ENCODE measurements around the gene KCNH6.

DNA sequence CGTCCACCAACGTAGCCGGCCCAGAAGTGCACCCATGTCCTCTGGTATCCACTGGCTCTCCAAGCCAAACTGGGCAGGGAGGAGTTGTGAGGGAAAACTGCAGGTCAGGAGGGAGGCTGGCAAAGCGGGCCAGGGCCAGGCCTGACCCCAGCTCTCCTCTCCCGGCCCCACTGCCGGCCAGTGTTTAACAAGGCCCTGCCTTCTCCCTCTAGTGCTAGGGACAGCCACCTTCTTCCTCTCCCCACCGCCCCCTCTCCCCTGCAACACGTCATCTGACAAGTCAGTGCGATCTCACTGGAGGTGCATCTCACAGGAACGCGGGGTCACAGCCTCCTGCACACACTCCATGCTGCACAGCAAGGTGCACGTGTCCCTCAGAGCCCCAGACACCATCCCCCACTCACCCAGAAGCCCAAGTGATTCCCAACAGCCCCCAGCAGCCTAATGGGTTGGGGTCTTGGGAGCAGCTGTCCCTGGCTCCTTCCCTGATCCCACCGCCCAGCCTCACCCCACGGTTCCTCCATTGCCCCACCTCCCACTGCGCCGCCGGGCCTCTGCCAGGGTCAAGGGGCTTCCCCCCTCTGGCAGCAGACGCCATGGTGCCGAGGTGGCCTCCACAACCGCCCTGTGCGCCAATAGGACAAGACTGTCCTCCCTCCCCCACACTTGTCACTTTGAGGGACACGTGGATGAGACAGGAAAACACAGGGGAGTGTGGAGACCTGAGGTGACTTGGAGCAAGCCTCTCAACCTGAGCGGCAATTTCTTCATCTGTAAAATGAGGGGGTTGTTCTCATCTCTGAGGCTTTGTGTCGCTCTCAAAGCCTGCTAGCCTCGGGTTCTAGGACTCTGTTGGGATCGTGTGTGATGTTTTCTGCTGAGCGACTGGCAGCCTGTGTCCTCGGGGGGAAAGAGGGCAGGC lies 47.4 kb upstream of the KCNH6 start:
- TF ChIP-seq, protein P1, sequence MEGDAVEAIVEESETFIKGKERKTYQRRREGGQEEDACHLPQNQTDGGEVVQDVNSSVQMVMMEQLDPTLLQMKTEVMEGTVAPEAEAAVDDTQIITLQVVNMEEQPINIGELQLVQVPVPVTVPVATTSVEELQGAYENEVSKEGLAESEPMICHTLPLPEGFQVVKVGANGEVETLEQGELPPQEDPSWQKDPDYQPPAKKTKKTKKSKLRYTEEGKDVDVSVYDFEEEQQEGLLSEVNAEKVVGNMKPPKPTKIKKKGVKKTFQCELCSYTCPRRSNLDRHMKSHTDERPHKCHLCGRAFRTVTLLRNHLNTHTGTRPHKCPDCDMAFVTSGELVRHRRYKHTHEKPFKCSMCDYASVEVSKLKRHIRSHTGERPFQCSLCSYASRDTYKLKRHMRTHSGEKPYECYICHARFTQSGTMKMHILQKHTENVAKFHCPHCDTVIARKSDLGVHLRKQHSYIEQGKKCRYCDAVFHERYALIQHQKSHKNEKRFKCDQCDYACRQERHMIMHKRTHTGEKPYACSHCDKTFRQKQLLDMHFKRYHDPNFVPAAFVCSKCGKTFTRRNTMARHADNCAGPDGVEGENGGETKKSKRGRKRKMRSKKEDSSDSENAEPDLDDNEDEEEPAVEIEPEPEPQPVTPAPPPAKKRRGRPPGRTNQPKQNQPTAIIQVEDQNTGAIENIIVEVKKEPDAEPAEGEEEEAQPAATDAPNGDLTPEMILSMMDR (IDR thresholded peaks at IDR 0.05; ENCODE audit: insufficient read depth, low read length) = no peak
- no peak for TF ChIP-seq POLR2AphosphoS5 (IDR thresholded peaks at IDR 0.05; ENCODE audit: low read depth)

All from HL-60 (cell line).